Adrenal gland (tissue), 5 donors: Measurements from ENCODE around the gene CERS1.

Experiments used
- POLR2A ChIP-seq, 2 donors: fragments of 450-650 bp; IDR thresholded peaks; one replicate each; pipeline ENCODE4 v1.6.1; 2017; ENCODE audit warnings: antibody characterized with exemption in 2 of 2, mild to moderate bottlenecking in 2 of 2, moderate library complexity in 1 of 2
- TF ChIP-seq, protein P1 (sequence below), 6 experiments: fragments of 450-650 bp in 4 of 6; fragments of 200-600 bp in 2 of 6; sonication (generic) in 1 of 6; IDR thresholded peaks; 1 replicate in 5 of 6; 2 replicates in 1 of 6; pipeline versions ENCODE4 v1.5.1 to v1.8.0; 2016 to 2021; ENCODE audit warnings: antibody characterized with exemption in 6 of 6, mild to moderate bottlenecking in 2 of 6, moderate library complexity in 1 of 6
- donor health status: DM: no; HTN: no; CAD: no.

DNA sequence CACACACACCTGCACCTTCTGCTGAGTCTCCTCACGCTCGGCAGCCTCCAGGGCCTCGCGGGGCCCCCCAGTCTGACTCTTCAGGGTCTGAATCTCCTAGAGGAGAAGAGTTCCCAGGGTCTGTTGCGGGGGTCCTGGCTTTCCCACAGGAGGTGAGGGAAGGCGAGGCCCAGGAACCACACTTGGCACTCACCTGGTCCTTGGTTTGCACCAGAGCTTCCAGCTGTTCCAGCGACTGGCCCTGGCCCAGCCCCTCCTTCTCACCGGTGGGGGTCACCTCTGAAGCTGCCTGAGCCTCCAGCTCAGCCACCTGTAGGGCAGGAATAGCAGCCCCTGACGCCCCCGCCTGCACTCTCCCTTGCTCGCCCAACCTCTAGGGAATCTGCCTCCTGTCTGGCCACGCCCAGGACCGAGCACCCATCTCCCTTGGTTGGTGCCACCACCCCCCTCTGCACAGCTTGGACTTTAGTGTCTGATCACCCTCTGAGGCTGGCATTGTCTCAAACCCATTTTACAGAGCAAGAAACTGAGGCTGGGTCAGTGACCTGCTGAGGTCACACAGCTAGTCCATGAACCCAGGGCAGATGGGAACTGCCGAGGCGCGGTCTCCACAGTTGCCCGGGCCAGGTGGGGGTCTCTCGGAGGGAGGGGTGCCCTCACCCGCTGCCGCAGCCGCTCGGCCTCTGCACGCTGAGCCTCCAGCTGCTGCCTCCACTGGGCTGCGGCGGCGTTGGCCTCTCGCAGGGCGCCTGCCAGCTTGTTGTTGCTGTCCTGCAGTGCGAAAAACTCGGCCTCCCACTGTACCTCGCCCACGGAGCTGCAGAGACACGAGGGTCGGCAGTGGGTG lies 35.6 kb upstream of the CERS1 start:
- TF ChIP-seq, protein P1, sequence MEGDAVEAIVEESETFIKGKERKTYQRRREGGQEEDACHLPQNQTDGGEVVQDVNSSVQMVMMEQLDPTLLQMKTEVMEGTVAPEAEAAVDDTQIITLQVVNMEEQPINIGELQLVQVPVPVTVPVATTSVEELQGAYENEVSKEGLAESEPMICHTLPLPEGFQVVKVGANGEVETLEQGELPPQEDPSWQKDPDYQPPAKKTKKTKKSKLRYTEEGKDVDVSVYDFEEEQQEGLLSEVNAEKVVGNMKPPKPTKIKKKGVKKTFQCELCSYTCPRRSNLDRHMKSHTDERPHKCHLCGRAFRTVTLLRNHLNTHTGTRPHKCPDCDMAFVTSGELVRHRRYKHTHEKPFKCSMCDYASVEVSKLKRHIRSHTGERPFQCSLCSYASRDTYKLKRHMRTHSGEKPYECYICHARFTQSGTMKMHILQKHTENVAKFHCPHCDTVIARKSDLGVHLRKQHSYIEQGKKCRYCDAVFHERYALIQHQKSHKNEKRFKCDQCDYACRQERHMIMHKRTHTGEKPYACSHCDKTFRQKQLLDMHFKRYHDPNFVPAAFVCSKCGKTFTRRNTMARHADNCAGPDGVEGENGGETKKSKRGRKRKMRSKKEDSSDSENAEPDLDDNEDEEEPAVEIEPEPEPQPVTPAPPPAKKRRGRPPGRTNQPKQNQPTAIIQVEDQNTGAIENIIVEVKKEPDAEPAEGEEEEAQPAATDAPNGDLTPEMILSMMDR (IDR thresholded peaks at IDR 0.05): no peak
- TF ChIP-seq POLR2A (IDR thresholded peaks at IDR 0.05): no peak
